Breast epithelium (tissue), 4 donors: ENCODE results near the gene LITAFD. TPM values are rescaled to one million over a fixed set of nuclear protein-coding genes. Genes with fewer than 3 reads are reported as not detected.

Experiments
- DNase-seq, 2 donors: peaks; one replicate each; pipeline ENCODE4 v3.0.0-alpha.2; 2019; ENCODE audit warnings: low spot score in 2 of 2
- H3K27ac ChIP-seq, 2 donors: fragments of 200-600 bp; sonication (generic) in 1 of 2; one replicate each; pipeline ENCODE4 v1.5.1; 2016 to 2019; ENCODE audit warnings: mild to moderate bottlenecking in 1 of 2
- H3K27me3 ChIP-seq, 2 donors: fragments of 200-600 bp; sonication (generic) in 1 of 2; one replicate each; pipeline versions ENCODE4 v1.5.1 to v1.6.0; 2017 to 2019; ENCODE audit warnings: control low read depth in 1 of 2, mild to moderate bottlenecking in 1 of 2
- H3K36me3 ChIP-seq: fragments of 200-600 bp; one replicate; pipeline ENCODE4 v1.5.1; 2019
- H3K4me1 ChIP-seq, 2 donors: fragments of 200-600 bp; sonication (generic); one replicate each; pipeline ENCODE4 v1.5.1; 2016 to 2019; ENCODE audit warnings: control low read depth in 1 of 2
- H3K4me3 ChIP-seq, 3 donors: fragments of 200-600 bp; sonication (generic); 1 replicate in 2 of 3; 2 replicates in 1 of 3; pipeline ENCODE4 v1.5.1; 2016 to 2019; ENCODE audit warnings: mild to moderate bottlenecking in 3 of 3, moderate library complexity in 2 of 3
- H3K9me3 ChIP-seq, 2 donors: fragments of 200-600 bp; sonication (generic) in 1 of 2; one replicate each; pipeline ENCODE4 v1.5.1; 2016 to 2019; ENCODE audit warnings: control low read depth in 1 of 2
- POLR2A ChIP-seq: fragments of 450-650 bp; IDR thresholded peaks from one replicate; pipeline ENCODE4 v1.6.1; 2016; ENCODE audit warnings: antibody characterized with exemption, mild to moderate bottlenecking, moderate library complexity
- POLR2AphosphoS5 ChIP-seq, 3 donors: sonication (generic); formaldehyde crosslinking; IDR thresholded peaks; one replicate each; pipeline ENCODE4 v1.6.1; 2017; ENCODE audit warnings: antibody characterized with exemption in 3 of 3
- intact Hi-C: fragments of 100-400 bp; cut with DNase I; formaldehyde crosslinking; loops from one replicate; pipeline ENCODE4 v1.15.1; 2023; ENCODE audit warnings: low total_unique reads
- total RNA-seq, 3 donors: library from RNA; depleted of rRNA; stranded (reverse); fragments of >200 nt; gene quantifications; one replicate each; pipeline ENCODE4 v1.1.0, GENCODE V29; 2016
- TF ChIP-seq, protein P1 (sequence below), 3 donors: fragments of 450-650 bp; IDR thresholded peaks; one replicate each; pipeline ENCODE4 v1.5.1; 2016 to 2017; ENCODE audit warnings: antibody characterized with exemption in 3 of 3, mild to moderate bottlenecking in 3 of 3, moderate library complexity in 3 of 3

Gene LITAFD
- total RNA-seq, 3 donors from 2014 or later, result not detected

- Histone ChIP-seq H3K27ac (no peak overlapping the region), H3K36me3 (peaks cover 6% of the 10 kb centered on the region), H3K9me3 (no peaks in the 10 kb centered on the region), H3K4me1 (no peaks in the 10 kb centered on the region), H3K4me3 (no peak overlapping the region), H3K27me3 (no peaks in the 10 kb centered on the region)
- DNase-seq, result no peak
- TF ChIP-seq, protein P1, sequence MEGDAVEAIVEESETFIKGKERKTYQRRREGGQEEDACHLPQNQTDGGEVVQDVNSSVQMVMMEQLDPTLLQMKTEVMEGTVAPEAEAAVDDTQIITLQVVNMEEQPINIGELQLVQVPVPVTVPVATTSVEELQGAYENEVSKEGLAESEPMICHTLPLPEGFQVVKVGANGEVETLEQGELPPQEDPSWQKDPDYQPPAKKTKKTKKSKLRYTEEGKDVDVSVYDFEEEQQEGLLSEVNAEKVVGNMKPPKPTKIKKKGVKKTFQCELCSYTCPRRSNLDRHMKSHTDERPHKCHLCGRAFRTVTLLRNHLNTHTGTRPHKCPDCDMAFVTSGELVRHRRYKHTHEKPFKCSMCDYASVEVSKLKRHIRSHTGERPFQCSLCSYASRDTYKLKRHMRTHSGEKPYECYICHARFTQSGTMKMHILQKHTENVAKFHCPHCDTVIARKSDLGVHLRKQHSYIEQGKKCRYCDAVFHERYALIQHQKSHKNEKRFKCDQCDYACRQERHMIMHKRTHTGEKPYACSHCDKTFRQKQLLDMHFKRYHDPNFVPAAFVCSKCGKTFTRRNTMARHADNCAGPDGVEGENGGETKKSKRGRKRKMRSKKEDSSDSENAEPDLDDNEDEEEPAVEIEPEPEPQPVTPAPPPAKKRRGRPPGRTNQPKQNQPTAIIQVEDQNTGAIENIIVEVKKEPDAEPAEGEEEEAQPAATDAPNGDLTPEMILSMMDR (IDR thresholded peaks at IDR 0.05), result no peak
- TF ChIP-seq POLR2AphosphoS5 (IDR thresholded peaks at IDR 0.05) (no peak), POLR2A (no peak)
- intact Hi-C loops, result no loop called here
Measured at GRCh38 chr16:8907096-8907495, 24.9 kb downstream of the LITAFD start.

DNA sequence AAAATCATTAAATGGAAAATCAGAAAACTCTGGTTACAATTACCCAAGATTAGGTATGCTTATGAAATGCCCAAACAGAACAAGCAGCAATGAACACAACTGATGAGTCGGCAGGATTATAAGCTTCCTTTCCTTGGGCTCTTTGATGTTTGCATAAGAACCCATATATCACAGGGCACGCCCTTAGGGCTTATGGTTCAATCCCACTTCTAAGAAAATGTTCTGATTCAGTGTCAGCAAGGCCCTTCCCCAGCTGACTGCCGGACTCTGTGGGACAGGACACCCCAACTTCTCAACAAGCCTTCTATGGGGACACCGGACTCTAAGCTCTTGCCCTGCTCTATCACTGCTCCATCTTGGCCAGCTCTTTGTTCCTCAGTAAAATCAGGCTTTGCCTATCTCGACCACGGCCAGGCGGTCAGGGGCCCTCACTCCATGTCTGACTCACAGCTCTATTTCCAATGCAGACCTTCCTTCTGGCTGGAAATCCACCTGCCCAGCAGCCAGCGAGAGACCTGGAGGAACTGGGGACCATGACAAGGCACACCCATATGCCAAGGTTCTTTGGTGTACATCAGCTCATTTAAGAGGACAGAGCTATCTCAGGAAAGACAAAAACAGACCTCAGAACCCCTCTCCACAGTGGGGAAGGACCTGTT is 26.8 kb downstream of the LITAFD start:
- DNase-seq, result no peak
- intact Hi-C loops, result no loop called here
- Histone ChIP-seq H3K27me3 (no peaks in the 10 kb centered on the region), H3K27ac (no peak overlapping the region), H3K4me1 (no peaks in the 10 kb centered on the region), H3K36me3 (peaks cover 5% of the 10 kb centered on the region), H3K9me3 (no peaks in the 10 kb centered on the region), H3K4me3 (no peak overlapping the region)
- TF ChIP-seq, protein P1 (IDR thresholded peaks at IDR 0.05), result no peak
- TF ChIP-seq POLR2A (no peak), POLR2AphosphoS5 (IDR thresholded peaks at IDR 0.05) (no peak)

DNA sequence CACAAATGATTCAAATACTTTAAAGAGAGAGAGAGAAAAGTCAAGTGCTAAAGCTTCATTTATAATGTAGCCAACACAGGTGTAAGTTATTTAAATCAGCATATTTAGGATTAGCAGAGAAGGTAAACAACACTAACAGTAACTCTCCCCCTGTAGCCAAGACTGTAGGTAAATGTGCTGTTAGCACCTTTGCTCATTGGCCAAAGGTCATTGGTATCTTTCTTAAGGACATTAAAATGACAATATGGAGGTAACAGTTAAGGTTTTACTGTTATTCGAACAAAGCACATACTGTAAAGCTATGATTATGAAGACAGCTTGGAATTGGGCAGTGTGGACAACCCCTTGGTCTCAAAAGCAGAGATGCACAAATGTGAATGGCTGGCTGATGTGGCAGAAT is 28.7 kb downstream of the LITAFD start:
- DNase-seq, result no peak
- Histone ChIP-seq H3K4me3 (no peak overlapping the region), H3K27me3 (no peaks in the 10 kb centered on the region), H3K36me3 (no peaks in the 10 kb centered on the region), H3K4me1 (no peaks in the 10 kb centered on the region), H3K27ac (no peak overlapping the region), H3K9me3 (no peaks in the 10 kb centered on the region)
- TF ChIP-seq POLR2A, result no peak
- TF ChIP-seq, protein P1 (IDR thresholded peaks at IDR 0.05), result no peak
- TF ChIP-seq POLR2AphosphoS5 (IDR thresholded peaks at IDR 0.05), result no peak
- intact Hi-C loops, result no loop called here

DNA sequence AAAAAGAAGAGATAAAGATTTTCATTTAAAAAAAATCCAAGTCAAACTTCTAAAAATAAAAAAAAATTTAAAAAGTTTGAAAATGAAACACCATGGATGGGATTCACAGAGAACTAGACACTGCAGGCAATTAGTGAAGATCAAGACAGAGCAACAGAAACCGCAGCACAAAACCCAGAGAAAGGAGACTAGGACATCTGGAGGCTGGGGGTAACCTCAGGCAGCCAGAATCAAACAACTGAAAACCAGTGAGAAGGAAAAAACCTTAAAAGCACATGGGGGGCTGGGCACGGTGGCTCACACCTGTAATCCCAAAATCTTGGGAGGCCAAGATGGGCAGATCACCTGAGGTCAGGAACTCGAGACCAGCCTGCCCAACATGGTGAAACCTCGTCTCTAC is 30.6 kb downstream of the LITAFD start:
- Histone ChIP-seq H3K4me1 (no peaks in the 10 kb centered on the region), H3K4me3 (no peak overlapping the region), H3K27me3 (no peaks in the 10 kb centered on the region), H3K9me3 (no peaks in the 10 kb centered on the region), H3K36me3 (no peaks in the 10 kb centered on the region), H3K27ac (no peak overlapping the region)
- intact Hi-C loops, result no loop called here
- DNase-seq, result no peak
- TF ChIP-seq, protein P1 (IDR thresholded peaks at IDR 0.05), result no peak
- no peak for TF ChIP-seq POLR2AphosphoS5 (IDR thresholded peaks at IDR 0.05)
- no peak for TF ChIP-seq POLR2A

- no peak overlapping the region for H3K27ac ChIP-seq
- no peaks in the 10 kb centered on the region for H3K27me3 ChIP-seq
- H3K4me1 ChIP-seq, result no peaks in the 10 kb centered on the region
- intact Hi-C loops, result no loop called here
- DNase-seq, result no peak
- no peaks in the 10 kb centered on the region for H3K36me3 ChIP-seq
- H3K9me3 ChIP-seq, result no peaks in the 10 kb centered on the region
- TF ChIP-seq, protein P1 (IDR thresholded peaks at IDR 0.05), result no peak
- TF ChIP-seq POLR2A (no peak), POLR2AphosphoS5 (IDR thresholded peaks at IDR 0.05) (no peak)
- H3K4me3 ChIP-seq, result no peak overlapping the region
Measured at GRCh38 chr16:8914098-8914497, 31.9 kb downstream of the LITAFD start.
